HepG2 (cell line): ENCODE data around the gene HOXA7. TPM values are rescaled to one million over a fixed set of nuclear protein-coding genes. Genes with fewer than 3 reads are reported as not detected.
A peak's percentile ranks its signal among the peaks of the same experiment; 100 is the strongest.

Experiments used
- ATAC-seq: fragments of 200-7000 bp; cut with Tn5 transposase; 3 replicates; pipeline ENCODE4 v1.9.1; 2020; ENCODE audit warnings: mild to moderate bottlenecking, moderate library complexity
- BruUV-seq: library from RNA; stranded (reverse); fragments of 400-500 nt; replicated peaks from 2 replicates; lab custom pipeline; 2021; lab: Mats Ljungman, UMichigan
- CTCF ChIA-PET: fragments of 300-600 bp; formaldehyde crosslinking; extraction: SDS; loops from one replicate; lab custom pipeline; 2021; ENCODE audit warnings: low total read pairs, inconsistent platforms, low intra/inter-chr PET ratio; lab: Yijun Ruan, JAX
- POLR2A ChIA-PET: fragments of 350-600 bp; sonication (Branson Sonifier 250); formaldehyde crosslinking; loops from one replicate; lab custom pipeline; 2020; ENCODE audit warnings: antibody characterized with exemption, inconsistent platforms; lab: Yijun Ruan, JAX
- DNase-seq: peaks from one replicate; pipeline ENCODE4 v3.0.0-alpha.2; 2015; ENCODE audit warnings: low spot score
- FAIRE-seq: peaks from 3 replicates; lab custom pipeline; 2011; peaks lifted over from hg19 to GRCh38; lab: Jason Lieb, UNC
- H2AFZ ChIP-seq: one replicate; pipeline ENCODE4 v1.6.1; 2011; ENCODE audit warnings: low read length, inconsistent platforms
- H3K27ac ChIP-seq: fragments of 300-600 bp; 3 replicates; pipeline ENCODE4 v1.8.0; 2011; ENCODE audit warnings: mixed run types, mild to moderate bottlenecking, mixed read lengths, low read length, inconsistent platforms; ENCODE audit not compliant: insufficient read depth; ENCODE audit errors: extremely low read length
- H3K27me3 ChIP-seq, 2 experiments: fragments of 200-600 bp in 1 of 2; 2 replicates in 1 of 2; 3 replicates in 1 of 2; pipeline versions ENCODE4 v1.6.0 to v1.8.0; 2011; ENCODE audit warnings: low read length in 2 of 2, mild to moderate bottlenecking in 2 of 2, moderate library complexity in 2 of 2, inconsistent platforms in 1 of 2; ENCODE audit not compliant: insufficient read depth in 2 of 2, control insufficient read depth in 1 of 2
- H3K36me3 ChIP-seq, 2 experiments: fragments of 200-600 bp in 1 of 2; replicated peaks in 1 of 2; 2 replicates in 1 of 2; 3 replicates in 1 of 2; pipeline versions ENCODE4 v1.5.1 to v1.8.0; 2011; ENCODE audit warnings: low read length in 2 of 2, inconsistent platforms in 1 of 2; ENCODE audit not compliant: insufficient read depth in 2 of 2, control insufficient read depth in 1 of 2
- H3K4me1 ChIP-seq: 2 replicates; pipeline ENCODE4 v1.5.1; 2012; ENCODE audit warnings: low read length, inconsistent platforms; ENCODE audit not compliant: insufficient read depth
- H3K4me2 ChIP-seq: 2 replicates; pipeline ENCODE4 v1.6.0; 2011; ENCODE audit warnings: low read depth, low read length, inconsistent platforms
- H3K4me3 ChIP-seq, 3 experiments: fragments of 200-600 bp in 1 of 3; sonication (generic), shearing (Covaris generic) in 1 of 3; replicated peaks in 1 of 3; 2 replicates each; pipeline ENCODE4 v1.5.1; 2011 to 2016; ENCODE audit warnings: low read length in 3 of 3, inconsistent platforms in 2 of 3, low read depth in 2 of 3, mild to moderate bottlenecking in 2 of 3, control low read depth in 1 of 3, mixed read lengths in 1 of 3; ENCODE audit not compliant: insufficient read depth in 1 of 3
- H3K79me2 ChIP-seq: one replicate; pipeline ENCODE4 v1.6.1; 2011; ENCODE audit warnings: low read length, inconsistent platforms; ENCODE audit not compliant: insufficient read depth
- H3K9ac ChIP-seq: 2 replicates; pipeline ENCODE4 v1.6.0; 2011; ENCODE audit warnings: mild to moderate bottlenecking, low read depth, low read length, inconsistent platforms; ENCODE audit not compliant: insufficient read depth
- H3K9me3 ChIP-seq: 2 replicates; pipeline ENCODE4 v1.5.1; 2012; ENCODE audit warnings: mild to moderate bottlenecking, low read length
- H4K20me1 ChIP-seq: 2 replicates; pipeline ENCODE4 v1.6.0; 2011; ENCODE audit warnings: inconsistent platforms, mild to moderate bottlenecking, low read length, moderate library complexity; ENCODE audit not compliant: insufficient read depth
- FOXK2 ChIP-seq: fragments of 450-650 bp; IDR thresholded peaks from 2 replicates; pipeline ENCODE4 v1.6.1; 2016
- ZNF687 ChIP-seq: sonication (generic); formaldehyde crosslinking; IDR thresholded peaks from 2 replicates; pipeline ENCODE4 v1.5.1; 2020; ENCODE audit warnings: mild to moderate bottlenecking, missing genetic modification reagents, moderate library complexity
- WGBS: methylation state at CpG from one replicate; pipeline ENCODE4 v1.1.6; 2017; ENCODE audit warnings: low lambda C conversion rate; 5-methylcytosine and 5-hydroxymethylcytosine counted together
- in situ Hi-C: cut with HindIII; loops from 2 replicates; pipeline ENCODE4 v1.10.0; 2017; ENCODE audit warnings: low pct_unique_long_range_greater_than_20kb; ENCODE audit not compliant: extremely low pct_ligation_motif_present
- intact Hi-C: fragments of 100-400 bp; cut with micrococcal nuclease; formaldehyde crosslinking; loops from one replicate; pipeline ENCODE4 v1.10.0; 2022; ENCODE audit not compliant: unreplicated experiment
- polyA plus RNA-seq, 8 experiments: library from polyadenylated mRNA; depleted of rRNA in 3 of 8; stranded (reverse) in 7 of 8; unstranded in 1 of 8; fragments of >200 nt; fragmentation: Illumina TruSeq in 4 of 8; extraction: Trizol in 4 of 8; gene quantifications; 2 replicates each; pipeline versions ENCODE4 v1.2.1 to v1.2.3, GENCODE V29; 2011 to 2016; ENCODE audit warnings: low read depth in 4 of 8, missing spikeins in 1 of 8, mixed read lengths in 1 of 8; ENCODE audit not compliant: insufficient read depth in 1 of 8
- total RNA-seq, 5 experiments: library from RNA; depleted of rRNA; stranded (reverse); fragments of >200 nt; fragmentation: Illumina TruSeq; extraction: Trizol; gene quantifications; 2 replicates each; pipeline ENCODE4 v1.2.3, GENCODE V29; 2016; ENCODE audit warnings: low read depth in 1 of 5

HOXA7 gene
- total and polyA plus RNA-seq, 2 of the 13 experiments (the other 11 are each of a cell fraction or from before 2014, with no cell fraction given), result 0.05 TPM; not detected in 1

GRCh38 chr7:27188386-27189294 lies 32.2 kb upstream of the HOXA7 start:
- no peaks in the 10 kb centered on the region for H3K9me3 ChIP-seq
- H3K4me1 ChIP-seq, result peaks cover 28% of the 10 kb centered on the region
- no peak overlapping the region for H3K27ac ChIP-seq
- no TSS peak for BruUV-seq
- H3K36me3 ChIP-seq, result no peaks in the 10 kb centered on the region
- H3K79me2 ChIP-seq, result no peaks in the 10 kb centered on the region
- ATAC-seq, result no peak
- H4K20me1 ChIP-seq, result peaks cover 6% of the 10 kb centered on the region; the same call in 1 of the 2 replicates
- CTCF ChIA-PET, result no interaction called here
- FAIRE-seq, result no peak
- POLR2A ChIA-PET, result no interaction called here
- peak overlapping the region; percentile 32 for H3K4me2 ChIP-seq
- 37% methylated on average over 33 of the region's 49 CpGs for whole genome bisulfite sequencing
- intact Hi-C loops, result no loop called here
- no peak for DNase-seq
- H3K4me3 ChIP-seq, result peak overlapping the region in 1 of 3 experiments; percentile 18; a peak in 2 of 6 replicates
- in situ Hi-C loops, result no loop called here
- H3K27me3 ChIP-seq, result peaks cover 28 to 95% of the 10 kb centered on the region in 2 experiments
- H2AFZ ChIP-seq, result no peak overlapping the region
- no peak for TF ChIP-seq FOXK2
- TF ChIP-seq ZNF687, result peak; percentile 17; the same call in 1 of the 2 replicates
- no peak overlapping the region for H3K9ac ChIP-seq
